GM18517 (cell line): ENCODE measurements around the gene GNLY.
A peak's percentile ranks its signal among the peaks of the same experiment; 100 is the strongest.

ENCODE experiments used
- ATAC-seq: cut with Tn5 transposase; IDR thresholded peaks from one replicate; pipeline ENCODE4 v1.9.1; 2021; ENCODE audit warnings: mild to moderate bottlenecking, moderate library complexity; ENCODE audit not compliant: unreplicated experiment

Gene GNLY

DNA sequence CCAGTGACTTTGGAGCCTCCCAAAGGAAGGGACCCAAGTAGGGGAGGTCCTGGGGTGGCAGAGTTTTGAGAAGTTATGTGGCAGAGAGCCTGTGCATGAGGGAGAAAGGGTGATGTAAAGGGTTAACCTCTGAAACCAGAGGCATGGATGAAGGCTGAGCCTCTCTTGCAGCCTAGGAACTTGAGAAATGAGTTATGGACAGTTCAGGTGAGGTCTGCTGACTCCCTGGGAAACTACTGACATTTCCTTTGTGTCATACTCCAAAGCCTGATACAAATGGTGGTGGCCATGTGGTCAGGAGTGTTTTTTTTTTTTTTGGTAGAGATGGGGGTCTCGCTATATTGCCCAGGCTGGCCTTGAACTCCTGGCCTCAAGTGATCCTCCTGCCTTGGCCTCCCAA, 12.4 kb upstream of the GNLY start:
- ATAC-seq = no peak

DNA sequence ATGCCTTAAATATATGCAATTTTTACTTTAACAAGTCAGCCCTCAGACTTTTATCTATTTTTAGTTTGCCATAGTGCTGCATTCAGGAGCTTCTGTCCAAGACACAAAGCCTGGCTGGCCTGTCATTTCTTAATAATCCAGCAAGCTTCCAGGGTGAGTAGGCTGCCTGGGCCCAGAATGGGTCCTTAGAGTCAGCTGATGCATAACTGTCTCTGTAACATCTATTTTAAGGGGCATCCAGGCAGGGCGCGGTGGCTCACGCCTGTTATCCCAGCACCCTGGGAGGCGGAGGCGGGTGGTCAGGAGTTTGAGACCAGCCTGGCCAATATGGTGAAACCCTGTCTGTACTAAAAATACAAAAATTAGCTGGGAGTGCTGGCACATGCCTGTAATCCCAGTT, 11.8 kb upstream of the GNLY start:
- no peak for ATAC-seq

DNA sequence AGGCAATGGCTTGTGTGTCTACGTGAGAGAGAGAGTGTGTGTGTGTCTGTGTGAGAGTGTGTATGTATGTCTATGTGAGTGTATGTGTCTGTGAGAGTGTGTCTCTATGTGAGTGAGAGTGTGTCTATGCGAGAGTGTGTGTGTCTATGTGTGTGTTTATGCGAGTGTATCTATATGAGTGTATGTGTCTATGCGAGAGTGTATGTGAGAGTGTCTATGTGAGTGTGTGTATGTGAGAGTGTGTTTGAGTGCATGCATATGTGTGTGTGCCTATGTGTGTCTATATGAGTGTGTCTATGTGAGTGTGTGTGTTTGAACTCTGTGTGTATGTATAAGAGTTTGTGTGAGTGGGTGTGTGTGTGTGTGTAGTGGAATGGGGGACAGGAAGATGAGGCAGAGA, 9.8 kb upstream of the GNLY start:
- ATAC-seq = no peak

DNA sequence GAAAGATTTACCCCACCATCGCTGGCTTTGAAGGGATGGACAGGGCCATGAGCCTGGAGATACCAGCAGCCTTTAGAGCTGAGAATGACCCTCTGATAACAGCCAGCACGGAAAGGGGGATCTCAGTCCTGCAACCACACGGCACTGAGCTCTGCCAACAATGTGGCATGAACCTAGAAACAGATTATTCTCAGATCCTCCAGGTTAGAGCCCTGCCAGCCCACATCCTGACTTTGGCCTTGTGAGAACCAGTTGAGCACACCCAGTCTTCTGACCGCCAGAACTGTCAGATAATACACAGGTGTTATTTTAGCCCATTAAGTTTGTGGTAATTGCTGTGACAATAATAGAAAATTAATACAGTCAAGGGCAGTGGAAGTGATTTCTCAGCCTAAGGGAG, 9.4 kb upstream of the GNLY start:
- no peak for ATAC-seq

DNA sequence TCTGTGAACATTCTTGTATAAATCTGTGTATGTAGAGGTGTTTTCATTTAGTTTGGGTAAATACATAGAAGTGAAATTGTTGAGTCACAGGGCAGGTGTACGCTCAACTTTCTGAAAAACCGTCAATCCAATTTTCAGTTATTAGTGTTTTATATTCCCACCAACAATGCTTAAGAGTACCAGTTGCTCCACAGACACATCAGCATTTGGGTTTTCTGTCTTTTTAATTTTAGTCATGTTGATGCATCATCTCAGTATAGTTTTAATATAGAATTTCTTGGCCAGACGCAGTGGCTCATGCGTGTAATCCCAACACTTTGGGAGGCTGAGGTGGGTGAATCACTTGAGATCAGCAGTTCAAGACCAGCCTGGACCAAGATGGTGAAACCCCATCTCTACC, 3.2 kb upstream of the GNLY start:
- ATAC-seq = no peak

DNA sequence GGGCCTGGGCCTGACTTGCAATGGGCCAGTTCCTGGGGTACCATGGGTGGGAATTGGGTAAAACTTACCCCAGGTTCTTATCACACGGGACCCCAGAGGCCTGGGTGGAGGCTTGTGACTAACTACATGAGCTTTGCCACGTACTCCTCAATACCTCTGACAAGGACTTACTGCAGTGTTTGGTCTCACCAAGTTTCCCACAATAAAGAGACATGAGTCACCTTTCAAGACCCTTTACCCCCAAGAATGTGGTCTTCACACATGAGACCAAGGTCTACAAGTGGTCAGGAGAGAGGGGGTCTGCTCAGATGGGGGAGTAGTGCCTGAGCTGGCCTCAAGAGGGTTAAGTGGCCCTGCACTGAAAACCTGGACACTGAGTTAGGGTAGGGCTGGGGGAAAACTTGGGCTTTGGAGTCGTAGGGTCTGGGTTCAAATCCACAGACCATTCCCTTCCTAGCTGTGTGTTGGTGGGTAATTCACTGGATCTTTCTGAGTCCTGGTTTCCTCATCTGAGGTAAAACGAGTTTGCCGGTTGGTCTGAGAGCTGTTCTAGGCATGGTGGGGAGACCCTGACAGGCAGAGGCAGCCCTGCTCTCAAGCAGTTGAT, 2.0 kb upstream of the GNLY start:
- no peak for ATAC-seq

DNA sequence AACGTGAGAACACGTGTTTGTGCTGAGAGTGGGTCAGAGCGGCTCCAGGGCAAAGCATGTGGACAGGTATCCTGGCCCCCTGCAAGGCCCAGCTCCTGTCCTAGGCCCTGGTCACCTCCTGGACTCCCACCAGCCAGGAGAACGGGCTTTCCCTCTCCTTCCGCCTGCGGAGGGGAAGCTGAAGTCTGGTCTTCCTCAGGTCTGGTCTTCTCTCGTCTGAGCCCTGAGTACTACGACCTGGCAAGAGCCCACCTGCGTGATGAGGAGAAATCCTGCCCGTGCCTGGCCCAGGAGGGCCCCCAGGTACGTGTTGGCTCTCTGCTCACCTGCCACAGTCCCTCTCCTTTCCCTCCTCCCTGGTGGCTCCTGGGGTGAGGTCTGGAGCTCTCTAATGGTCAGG, 963 bp downstream of the GNLY start:
- no peak for ATAC-seq

DNA sequence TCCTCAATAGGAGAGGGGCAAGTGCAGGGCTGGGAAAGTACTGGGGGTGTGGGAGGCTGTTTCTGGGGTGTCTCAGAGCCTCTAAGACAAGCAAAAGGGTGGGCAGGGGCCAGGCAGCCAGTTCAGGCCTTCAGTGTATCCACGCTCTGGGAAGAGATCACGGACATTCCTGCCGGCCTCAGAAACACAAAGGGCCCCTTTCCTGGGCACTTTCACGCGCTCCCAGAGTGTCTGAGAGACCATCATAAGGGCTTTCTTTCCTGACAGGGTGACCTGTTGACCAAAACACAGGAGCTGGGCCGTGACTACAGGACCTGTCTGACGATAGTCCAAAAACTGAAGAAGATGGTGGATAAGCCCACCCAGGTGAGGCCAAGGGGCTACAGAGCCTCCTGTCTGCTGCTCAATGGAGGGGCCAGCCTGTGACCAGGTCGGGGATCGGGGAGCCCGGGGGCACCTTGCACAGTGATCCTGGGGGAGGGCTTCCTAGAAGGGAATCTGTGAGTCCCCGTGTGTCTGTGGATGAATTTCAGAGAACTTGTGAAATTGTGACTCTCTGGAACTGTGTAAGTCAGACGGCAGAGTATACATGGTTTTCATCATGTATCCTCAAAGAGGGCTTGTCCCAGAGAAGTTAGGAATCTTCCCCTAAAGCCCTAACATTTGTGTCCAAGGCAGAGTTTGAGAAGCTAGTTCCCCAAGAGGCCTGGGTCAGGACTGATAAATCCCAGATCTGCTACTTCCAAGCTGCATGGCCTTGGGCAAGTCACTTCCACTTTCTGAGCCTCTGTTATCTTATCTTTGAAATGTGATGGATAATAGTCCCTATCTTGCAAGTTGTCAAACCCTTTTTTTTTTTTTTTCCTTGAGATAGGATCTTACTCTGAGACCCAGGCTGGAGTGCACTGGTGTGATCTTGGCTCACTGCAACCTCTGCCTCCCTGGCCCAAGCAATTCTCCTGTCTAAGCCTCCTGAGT, 1.8 kb downstream of the GNLY start:
- no peak for ATAC-seq

DNA sequence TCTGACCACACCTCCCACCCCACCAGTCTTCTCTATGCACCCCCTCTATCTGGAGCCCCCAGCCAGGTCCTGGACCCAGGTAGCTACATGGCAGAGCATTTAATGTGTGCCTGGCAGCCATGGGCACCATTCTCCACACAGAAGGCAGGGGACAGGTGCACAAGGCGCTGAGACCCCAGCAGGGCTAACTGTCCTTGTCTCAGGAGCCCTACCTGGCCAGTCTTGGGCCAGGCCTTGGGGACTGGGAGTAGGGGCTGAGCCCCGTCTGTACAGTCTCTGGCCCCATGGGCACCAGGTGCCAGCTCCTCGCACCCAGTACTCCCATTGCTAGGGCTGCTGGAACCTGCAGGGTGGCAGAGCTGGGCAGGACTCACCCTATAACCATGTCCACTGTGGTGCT, 2.9 kb downstream of the GNLY start:
- ATAC-seq = no peak

DNA sequence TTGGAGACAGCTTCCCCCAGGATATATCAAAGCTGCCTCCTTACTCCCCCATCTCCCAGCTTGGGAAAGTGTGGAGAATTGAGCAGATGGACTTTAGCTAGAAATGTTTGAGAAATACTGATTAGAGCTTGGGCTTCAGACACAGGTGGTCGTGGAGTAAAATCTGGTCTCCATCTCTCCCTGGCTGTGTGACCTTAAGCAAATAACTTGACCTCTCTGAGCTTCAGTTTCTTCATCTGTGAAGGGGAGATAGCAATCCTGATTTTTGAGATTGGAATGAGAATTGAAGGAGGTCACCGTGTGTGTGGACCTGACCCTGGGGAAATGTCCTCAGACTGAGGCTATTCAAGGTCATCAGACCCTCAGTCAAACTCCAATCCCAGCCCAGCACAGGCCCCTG, 3.6 kb downstream of the GNLY start:
- ATAC-seq = no peak

DNA sequence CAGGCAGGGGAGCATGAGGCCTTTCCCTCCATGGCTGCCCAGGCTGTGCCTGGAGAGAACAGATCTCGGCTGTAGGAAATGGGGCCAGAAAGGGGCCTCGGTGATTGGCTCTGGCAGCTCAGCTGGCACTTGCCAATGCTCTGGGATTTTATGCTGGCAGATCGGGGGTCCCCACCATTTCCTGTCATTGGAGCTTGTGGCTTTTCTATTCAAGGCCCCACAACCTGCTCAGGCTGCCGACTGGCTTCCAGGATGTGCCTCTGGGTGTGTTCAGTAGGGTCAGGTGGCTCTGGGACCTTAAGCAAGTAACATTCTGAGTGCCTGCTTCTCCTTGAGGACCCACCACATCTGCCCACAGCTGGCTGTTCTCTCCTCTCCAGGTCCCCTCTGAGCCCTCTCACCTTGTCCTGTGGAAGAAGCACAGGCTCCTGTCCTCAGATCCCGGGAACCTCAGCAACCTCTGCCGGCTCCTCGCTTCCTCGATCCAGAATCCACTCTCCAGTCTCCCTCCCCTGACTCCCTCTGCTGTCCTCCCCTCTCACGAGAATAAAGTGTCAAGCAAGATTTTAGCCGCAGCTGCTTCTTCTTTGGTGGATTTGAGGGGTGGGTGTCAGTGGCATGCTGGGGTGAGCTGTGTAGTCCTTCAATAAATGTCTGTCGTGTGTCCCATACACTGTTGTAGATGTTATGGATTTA, 4.2 kb downstream of the GNLY start:
- ATAC-seq = no peak

DNA sequence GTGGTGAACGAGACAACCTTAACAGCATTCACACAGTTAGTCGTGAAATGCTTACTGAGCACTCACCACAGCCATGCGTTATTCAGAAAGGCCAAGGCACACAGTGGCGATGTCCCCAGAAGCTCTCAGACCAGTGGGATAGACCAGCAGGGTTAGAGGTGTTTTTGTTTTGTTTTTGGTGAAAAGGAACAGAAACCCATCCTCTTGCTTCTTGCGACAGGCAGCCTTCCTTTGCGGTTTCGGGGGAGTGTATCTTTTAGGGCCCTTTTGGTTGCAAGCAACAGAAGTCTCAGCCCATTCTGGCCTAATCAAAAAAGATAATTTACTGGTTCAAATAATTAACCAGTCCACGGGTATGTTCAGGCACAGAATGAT, 4.7 kb downstream of the GNLY start:
- ATAC-seq = no peak

DNA sequence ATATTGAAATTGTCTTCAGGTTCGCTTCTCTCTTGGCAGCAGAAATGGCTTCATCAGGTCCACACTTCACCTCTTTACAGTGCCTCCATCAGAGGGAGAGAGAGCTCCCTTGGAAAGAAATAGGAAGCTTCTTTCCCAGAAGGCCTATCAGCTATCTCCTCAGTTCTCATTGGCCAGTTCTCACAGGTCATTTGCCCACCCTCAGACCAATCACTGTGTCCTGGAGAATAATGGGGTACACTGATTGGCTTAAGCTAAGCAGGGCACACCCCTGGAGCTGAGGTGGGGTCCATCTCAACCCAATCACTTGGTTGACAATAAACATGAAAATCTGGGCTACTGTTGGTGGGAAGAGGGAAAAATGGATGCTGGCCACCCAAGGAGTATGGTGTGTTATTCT, 5.2 kb downstream of the GNLY start:
- no peak for ATAC-seq

DNA sequence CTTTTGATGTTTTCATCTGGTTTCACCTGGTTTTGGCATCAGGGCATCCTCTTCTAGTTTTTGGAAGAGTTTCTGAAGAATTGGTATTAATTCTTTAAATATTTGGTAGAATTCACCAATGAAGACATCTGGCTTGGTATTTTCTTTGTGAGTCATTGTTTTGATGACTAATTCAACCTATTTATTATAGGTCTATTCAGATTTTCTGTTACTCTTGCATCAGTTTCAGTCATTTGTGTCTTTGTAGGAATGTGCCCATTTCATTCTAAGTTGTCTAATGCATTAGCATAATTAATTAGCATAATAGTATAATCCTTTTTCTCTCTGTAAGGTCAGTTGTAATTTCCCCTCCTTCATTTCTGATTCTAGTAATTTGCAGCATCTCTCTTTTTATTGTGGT, 8.0 kb downstream of the GNLY start:
- ATAC-seq = no peak

DNA sequence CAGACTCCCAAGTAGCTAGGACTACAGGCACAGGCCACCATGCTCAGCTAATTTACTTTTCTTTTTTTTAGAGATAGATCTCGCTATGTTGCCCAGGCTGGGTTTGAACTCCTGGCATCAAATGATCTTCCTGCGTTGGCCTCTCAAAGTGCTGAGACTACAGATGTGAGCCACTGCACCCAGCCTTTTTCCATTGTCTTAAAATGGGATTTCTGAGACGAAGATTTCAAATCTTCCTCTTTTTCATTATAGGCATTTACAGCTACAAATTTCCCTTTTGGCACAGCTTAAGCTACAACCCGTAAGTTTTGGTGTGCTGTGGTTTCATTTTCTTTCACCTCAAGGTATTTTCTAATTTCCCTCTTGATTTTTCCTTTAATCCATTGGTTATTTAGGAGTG, 8.6 kb downstream of the GNLY start:
- ATAC-seq = no peak

DNA sequence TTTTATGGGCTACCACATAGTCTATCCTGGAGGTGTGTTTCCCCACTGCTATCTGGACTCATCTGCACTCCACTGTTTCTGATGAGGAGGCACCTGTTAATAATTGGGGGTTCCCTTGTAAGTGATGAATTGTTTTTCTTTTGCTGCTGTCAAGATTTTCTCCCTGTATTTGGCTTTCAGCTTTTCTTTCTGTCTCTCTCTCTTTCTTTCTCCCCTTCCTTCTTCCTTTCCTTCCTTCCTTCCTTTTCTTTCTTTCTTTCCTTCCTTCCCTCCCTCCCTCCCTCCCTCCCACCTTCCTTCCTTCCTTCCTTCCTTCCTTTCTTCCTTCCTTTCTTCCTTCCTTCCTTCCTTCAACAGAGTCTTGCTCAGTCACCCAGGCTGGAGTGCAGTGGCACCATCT, 9.2 kb downstream of the GNLY start:
- ATAC-seq = no peak

DNA sequence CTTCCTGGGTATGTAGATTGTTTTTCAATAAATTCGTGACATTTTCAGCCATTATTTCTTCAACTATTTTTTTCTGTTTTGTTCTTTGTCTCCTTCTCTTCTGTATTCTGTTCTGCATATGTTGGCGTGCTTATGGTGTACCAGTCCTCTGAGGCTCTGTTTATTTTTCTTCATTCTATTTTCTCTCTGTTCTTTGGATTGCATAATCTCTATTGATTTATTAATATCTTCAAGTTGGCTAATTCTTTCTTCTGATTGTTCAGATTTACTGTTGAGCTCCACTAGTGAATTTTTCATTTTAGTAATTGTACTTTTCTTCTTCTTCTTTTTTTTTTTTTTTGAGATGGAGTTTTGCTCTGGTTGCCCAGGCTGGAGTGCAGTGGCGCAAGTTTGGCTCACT, 9.9 kb downstream of the GNLY start:
- no peak for ATAC-seq

DNA sequence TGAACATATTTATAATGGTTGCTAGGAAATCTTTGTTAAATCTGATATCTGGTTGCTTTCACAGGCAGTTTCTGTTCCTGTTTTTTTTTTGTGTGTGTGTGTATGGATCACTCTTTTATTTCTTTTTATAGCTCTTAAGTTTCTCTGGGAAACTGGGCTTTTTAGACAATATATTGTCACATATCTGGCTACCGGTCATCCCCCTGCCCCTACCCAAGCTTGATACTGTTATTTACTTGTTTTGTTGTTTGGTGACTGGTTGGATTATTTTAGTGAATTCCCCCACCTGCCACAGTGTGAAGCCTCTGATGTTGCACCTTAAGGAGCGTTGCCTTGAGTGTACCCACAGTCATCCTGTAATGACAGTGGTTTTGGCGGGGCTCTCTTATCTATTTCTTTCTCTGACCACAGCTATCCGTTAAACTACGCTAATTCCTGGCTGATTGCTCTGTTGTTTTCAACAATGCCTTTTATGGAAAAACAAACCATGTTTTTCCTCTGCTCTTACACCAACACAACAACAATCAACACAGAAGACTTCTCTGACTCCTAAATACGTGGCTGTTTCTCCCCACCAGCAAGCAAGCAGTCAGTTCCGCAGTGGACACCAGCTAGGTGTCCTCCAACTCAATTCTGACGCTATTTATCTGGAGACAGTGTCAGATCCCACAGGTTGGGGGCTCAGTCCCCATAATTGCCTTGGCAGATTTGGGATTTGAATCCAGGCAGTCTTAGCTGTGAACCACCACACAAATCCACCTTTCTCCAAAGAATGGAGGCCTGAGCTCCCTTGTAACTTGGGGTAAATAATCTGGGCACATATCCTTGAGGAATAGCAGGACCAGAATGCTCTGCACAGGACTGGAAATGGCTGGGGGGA, 10.9 kb downstream of the GNLY start:
- peak; percentile 48 for ATAC-seq

DNA sequence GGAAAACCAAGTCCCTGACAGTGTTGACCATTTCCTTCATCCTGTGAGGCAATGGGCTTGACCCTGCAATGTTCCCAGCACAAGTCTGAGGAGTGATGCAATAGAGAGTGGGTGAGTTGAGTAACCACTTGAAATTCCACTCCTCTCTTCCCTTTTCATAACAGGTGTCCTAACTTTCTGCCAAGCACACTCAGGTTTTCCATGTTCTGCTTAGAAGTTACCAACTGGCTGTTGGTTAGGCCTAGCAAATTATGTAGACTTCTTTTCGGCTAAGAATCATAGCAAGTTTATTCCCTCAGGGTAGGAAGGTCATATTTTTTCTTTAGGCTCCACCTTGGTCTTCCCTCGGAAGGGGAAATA, 11.5 kb downstream of the GNLY start:
- ATAC-seq = no peak

DNA sequence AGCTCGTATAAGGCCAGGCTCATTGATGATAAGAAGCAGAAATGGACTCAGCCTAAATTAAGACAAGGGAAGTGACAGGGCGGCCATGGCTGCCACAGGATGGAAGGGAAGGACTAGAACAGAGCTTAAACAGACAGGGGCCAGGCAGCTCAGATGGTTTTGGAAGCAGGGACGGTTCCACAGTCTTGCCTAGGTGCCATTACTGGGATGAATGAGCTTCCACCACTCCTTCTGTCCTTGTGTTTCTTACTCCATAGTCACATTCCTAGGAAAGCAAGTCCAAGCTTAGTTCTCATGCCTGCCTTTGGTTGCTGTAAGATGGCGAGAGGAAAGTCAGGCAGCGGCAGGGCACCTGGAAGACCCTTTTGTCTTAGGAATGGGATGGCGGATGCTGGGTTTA, 11.9 kb downstream of the GNLY start:
- ATAC-seq = no peak
